Glutamatergic neuron (in vitro differentiated cells): Measurements from ENCODE around the gene MTA3. TPM values are rescaled to one million over a fixed set of nuclear protein-coding genes. Genes with fewer than 3 reads are reported as not detected.

Experiments used
- DNase-seq: peaks from one replicate; pipeline ENCODE4 v3.0.0; 2022
- H3K27ac Mint-ChIP-seq: one replicate; pipeline ENCODE4 v1.8.0; 2020; ENCODE audit warnings: mild to moderate bottlenecking, mixed read lengths, inconsistent platforms; ENCODE audit not compliant: unreplicated experiment
- H3K27me3 Mint-ChIP-seq: one replicate; pipeline ENCODE4 v1.8.0; 2020; ENCODE audit warnings: mild to moderate bottlenecking, moderate library complexity, mixed read lengths, inconsistent platforms; ENCODE audit not compliant: unreplicated experiment
- H3K36me3 Mint-ChIP-seq: one replicate; pipeline ENCODE4 v1.8.0; 2020; ENCODE audit warnings: mild to moderate bottlenecking, mixed read lengths, inconsistent platforms; ENCODE audit not compliant: unreplicated experiment
- H3K4me1 Mint-ChIP-seq: one replicate; pipeline ENCODE4 v1.8.0; 2020; ENCODE audit warnings: mild to moderate bottlenecking, low read depth, mixed read lengths, inconsistent platforms; ENCODE audit not compliant: unreplicated experiment
- H3K4me3 Mint-ChIP-seq: one replicate; pipeline ENCODE4 v1.8.0; 2020; ENCODE audit warnings: mild to moderate bottlenecking, mixed read lengths, inconsistent platforms; ENCODE audit not compliant: unreplicated experiment
- H3K9me3 Mint-ChIP-seq: one replicate; pipeline ENCODE4 v1.8.0; 2020; ENCODE audit warnings: mild to moderate bottlenecking, moderate library complexity, mixed read lengths, inconsistent platforms; ENCODE audit not compliant: unreplicated experiment
- total RNA-seq: library from RNA; stranded (reverse); fragmentation: NEBNext Ultra II Directional; extraction: Animal tissue kit (Norgen Biotek cat#: 25700); gene quantifications from one replicate; pipeline ENCODE4 v1.2.1, GENCODE V29; 2021; ENCODE audit not compliant: unreplicated experiment
- TF ChIP-seq, protein P1 (sequence below): fragments of 200-600 bp; sonication (generic); IDR thresholded peaks from one replicate; pipeline ENCODE4 v1.5.0; 2021; ENCODE audit not compliant: partially characterized antibody, unreplicated experiment

The MTA3 gene
- total RNA-seq, 1 donor from 2014 or later, result 64.1 TPM

DNA sequence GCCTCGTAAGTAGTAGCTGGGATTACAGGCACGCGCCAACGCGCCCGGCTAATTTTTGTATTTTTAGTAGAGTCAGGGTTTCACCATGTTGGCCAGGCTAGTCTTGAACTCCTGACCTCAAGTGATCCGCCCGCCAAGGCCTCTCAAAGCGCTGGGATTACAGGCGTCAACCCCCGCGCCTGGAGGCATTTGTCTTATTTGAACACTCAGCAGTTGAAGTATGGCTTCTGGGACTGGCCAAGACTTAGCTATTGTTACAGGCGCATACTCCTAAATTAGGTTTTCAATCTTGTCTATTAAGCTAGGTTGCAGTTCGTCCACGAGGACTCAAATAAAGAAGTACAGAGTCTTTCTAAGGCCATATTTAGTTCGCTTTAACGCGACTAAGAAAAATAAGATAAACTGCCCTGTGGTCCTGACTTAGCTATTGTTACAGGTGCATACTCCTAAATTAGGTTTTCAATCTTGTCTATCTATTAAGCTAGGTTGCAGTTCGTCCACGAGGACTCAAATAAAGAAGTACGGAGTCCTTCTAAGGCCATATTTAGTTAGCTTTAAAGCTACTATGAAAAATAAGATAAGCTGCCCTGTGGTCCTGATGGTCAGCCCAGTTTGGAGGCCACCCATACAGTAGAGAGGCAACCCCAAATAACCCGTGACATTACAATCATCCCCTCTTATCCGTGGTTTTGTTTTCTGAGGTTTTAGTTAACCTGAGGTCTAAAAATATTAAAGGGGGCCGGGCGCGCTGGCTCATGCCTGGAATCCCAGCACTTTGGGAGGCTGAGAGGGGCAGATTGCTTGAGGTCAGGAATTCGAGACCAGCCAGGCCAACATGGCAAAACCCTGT, 20.8 kb upstream of the MTA3 start:
- Mint-ChIP-seq H3K4me3 (no peak overlapping the region), H3K9me3 (peaks cover 1% of the 10 kb centered on the region), H3K36me3 (no peaks in the 10 kb centered on the region), H3K4me1 (peaks cover 19% of the 10 kb centered on the region), H3K27ac (no peak overlapping the region), H3K27me3 (peaks cover 9% of the 10 kb centered on the region)
- no peak for DNase-seq
- TF ChIP-seq, protein P1, sequence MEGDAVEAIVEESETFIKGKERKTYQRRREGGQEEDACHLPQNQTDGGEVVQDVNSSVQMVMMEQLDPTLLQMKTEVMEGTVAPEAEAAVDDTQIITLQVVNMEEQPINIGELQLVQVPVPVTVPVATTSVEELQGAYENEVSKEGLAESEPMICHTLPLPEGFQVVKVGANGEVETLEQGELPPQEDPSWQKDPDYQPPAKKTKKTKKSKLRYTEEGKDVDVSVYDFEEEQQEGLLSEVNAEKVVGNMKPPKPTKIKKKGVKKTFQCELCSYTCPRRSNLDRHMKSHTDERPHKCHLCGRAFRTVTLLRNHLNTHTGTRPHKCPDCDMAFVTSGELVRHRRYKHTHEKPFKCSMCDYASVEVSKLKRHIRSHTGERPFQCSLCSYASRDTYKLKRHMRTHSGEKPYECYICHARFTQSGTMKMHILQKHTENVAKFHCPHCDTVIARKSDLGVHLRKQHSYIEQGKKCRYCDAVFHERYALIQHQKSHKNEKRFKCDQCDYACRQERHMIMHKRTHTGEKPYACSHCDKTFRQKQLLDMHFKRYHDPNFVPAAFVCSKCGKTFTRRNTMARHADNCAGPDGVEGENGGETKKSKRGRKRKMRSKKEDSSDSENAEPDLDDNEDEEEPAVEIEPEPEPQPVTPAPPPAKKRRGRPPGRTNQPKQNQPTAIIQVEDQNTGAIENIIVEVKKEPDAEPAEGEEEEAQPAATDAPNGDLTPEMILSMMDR, result no peak

DNA sequence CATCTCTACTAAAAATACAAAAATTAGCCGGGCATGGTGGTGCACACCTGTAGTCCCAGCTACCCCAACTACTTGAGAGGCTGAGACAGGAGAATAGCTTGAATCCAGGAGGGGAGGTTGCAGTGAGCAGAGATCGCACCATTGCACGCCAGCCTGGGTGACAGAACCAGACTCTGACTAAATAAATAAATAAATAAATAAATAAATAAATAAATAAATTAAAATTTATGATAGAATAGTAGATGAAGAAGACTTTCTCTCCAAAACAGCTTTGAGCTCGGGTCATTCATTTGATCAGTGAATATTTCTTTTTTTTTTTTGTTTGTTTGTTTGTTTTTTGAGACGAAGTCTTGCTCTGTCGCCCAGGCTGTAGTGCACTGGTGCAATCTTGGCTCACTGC, 17.6 kb upstream of the MTA3 start:
- Mint-ChIP-seq H3K4me1 (peaks cover 26% of the 10 kb centered on the region), H3K27ac (no peak overlapping the region), H3K4me3 (no peak overlapping the region), H3K27me3 (peaks cover 5% of the 10 kb centered on the region), H3K9me3 (peaks cover 1% of the 10 kb centered on the region), H3K36me3 (no peaks in the 10 kb centered on the region)
- TF ChIP-seq, protein P1, result no peak
- DNase-seq, result no peak

DNA sequence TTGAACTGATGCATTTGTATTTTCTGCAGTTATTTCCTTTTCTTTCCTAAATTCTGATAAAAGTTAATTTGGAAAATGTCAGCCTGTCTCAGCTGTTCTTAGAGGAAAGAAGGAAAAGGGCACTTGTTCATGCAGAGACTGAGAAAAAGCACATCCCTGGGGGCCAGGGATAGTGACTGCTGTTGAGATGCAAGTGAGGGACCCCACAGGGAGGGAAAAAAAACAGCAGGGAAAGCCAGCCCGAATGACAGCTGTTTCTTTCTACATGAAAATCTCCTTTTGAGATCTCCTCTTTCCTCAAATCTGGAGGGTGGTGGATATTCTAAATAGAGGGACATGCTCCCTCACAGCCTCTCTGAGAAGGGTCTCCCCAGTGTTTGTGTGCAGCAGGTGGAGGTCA, 14.0 kb upstream of the MTA3 start:
- no peak for DNase-seq
- peaks cover 27% of the 10 kb centered on the region for H3K4me1 Mint-ChIP-seq
- TF ChIP-seq, protein P1, result no peak
- H3K36me3 Mint-ChIP-seq, result no peaks in the 10 kb centered on the region
- H3K4me3 Mint-ChIP-seq, result no peak overlapping the region
- H3K27ac Mint-ChIP-seq, result peak overlapping the region; percentile 65
- peaks cover 9% of the 10 kb centered on the region for H3K27me3 Mint-ChIP-seq
- H3K9me3 Mint-ChIP-seq, result peaks cover 1% of the 10 kb centered on the region

DNA sequence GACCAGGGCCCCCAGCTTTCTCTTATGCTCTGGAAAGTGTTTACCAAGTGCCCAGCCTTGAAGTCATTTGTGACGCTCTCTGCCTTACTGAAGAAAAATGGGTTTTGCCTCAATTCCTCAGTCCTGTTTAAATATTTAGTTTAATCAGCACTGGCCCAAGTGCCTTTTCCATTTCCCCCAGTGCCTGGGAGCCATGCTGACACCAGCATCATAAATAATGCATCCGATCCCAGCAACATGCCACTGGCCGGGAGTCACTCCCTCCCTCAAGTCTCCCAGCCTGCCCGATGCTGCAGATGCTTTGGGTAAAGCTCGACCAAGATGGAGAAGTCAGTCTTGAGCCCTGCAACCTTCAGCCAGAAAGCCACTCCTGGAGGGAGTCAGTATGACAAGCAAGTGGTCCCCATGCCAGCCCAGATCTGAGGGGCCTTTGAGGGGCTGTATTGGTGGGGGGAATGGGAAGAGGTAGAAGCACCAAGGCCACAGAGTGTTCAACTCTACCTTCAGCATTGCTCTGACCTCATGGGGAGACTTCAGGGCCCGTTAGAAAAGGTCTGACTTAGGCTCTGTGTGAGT, 12.0 kb upstream of the MTA3 start:
- Mint-ChIP-seq H3K36me3 (no peaks in the 10 kb centered on the region), H3K4me1 (peaks cover 27% of the 10 kb centered on the region), H3K4me3 (peak overlapping the region; percentile 53), H3K27me3 (peaks cover 6% of the 10 kb centered on the region), H3K27ac (peak overlapping the region; percentile 65), H3K9me3 (peaks cover 3% of the 10 kb centered on the region)
- peak; percentile 50 for DNase-seq
- TF ChIP-seq, protein P1, result no peak

DNA sequence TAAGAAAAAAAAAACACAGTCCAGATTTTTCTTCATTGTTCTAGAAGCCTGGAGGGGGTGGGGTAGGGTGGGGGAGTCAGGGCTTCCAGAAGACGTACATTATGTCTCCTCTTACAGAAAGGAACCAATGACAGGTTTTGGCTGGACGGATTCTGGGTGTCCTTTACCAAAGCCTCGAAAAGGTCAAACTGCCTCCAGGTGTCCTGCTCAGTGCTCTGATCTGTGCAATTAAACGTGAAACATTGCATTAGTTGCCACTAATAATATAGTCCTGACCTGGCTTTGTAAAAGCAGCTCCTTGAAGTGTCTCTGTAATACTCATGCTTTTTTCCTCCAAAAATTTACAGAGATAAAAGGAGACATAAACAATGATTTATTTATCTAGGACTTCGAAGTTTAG, 11.1 kb upstream of the MTA3 start:
- H3K4me1 Mint-ChIP-seq, result peaks cover 24% of the 10 kb centered on the region

More for the DNA sequence above, 11.1 kb upstream of the MTA3 start:
- H3K27ac Mint-ChIP-seq, result no peak overlapping the region
- no peak for DNase-seq
- H3K9me3 Mint-ChIP-seq, result peaks cover 2% of the 10 kb centered on the region
- H3K36me3 Mint-ChIP-seq, result no peaks in the 10 kb centered on the region
- peaks cover 6% of the 10 kb centered on the region for H3K27me3 Mint-ChIP-seq
- H3K4me3 Mint-ChIP-seq, result no peak overlapping the region
- TF ChIP-seq, protein P1, result no peak
